Mesenchymal stem cell (in vitro differentiated cells and primary cell): Measurements from ENCODE around the gene NR3C2.
A peak's percentile ranks its signal among the peaks of the same experiment; 100 is the strongest.

ENCODE experiments used
- DNase-seq: peaks from one replicate; pipeline ENCODE4 v3.0.0-alpha.2; 2013
- H2AFZ ChIP-seq: one replicate; pipeline ENCODE4 v1.6.1; 2013; ENCODE audit warnings: low read depth, mild to moderate bottlenecking, control low read depth, inconsistent platforms, low read length, moderate library complexity
- H2AK5ac ChIP-seq: 2 replicates; pipeline ENCODE4 v1.6.1; 2013; ENCODE audit warnings: low read length, moderate library complexity, mild to moderate bottlenecking, inconsistent platforms; ENCODE audit not compliant: severe bottlenecking
- H2BK120ac ChIP-seq: one replicate; pipeline ENCODE4 v1.6.1; 2013; ENCODE audit warnings: low read depth, mild to moderate bottlenecking, inconsistent platforms, low read length, moderate library complexity
- H2BK12ac ChIP-seq, 2 experiments: one replicate each; pipeline ENCODE4 v1.6.1; 2013; ENCODE audit warnings: inconsistent platforms in 2 of 2, low read length in 2 of 2, mild to moderate bottlenecking in 2 of 2, moderate library complexity in 2 of 2, control low read depth in 1 of 2
- H2BK15ac ChIP-seq: one replicate; pipeline ENCODE4 v1.6.1; 2013; ENCODE audit warnings: mild to moderate bottlenecking, low read depth, inconsistent platforms; ENCODE audit not compliant: poor library complexity, severe bottlenecking
- H2BK5ac ChIP-seq: 2 replicates; pipeline ENCODE4 v1.6.1; 2013; ENCODE audit warnings: low read depth, mild to moderate bottlenecking, low read length, control low read depth, inconsistent platforms; ENCODE audit not compliant: poor library complexity, severe bottlenecking
- H3K14ac ChIP-seq, 2 experiments: one replicate each; pipeline ENCODE4 v1.6.1; 2013; ENCODE audit warnings: inconsistent platforms in 2 of 2, low read length in 2 of 2, control low read depth in 1 of 2, mild to moderate bottlenecking in 1 of 2, moderate library complexity in 1 of 2
- H3K18ac ChIP-seq, 2 experiments: one replicate each; pipeline ENCODE4 v1.6.1; 2013; ENCODE audit warnings: inconsistent platforms in 2 of 2, low read length in 2 of 2, control low read depth in 1 of 2, low read depth in 1 of 2, mild to moderate bottlenecking in 1 of 2
- H3K23ac ChIP-seq, 2 experiments: one replicate each; pipeline ENCODE4 v1.6.1; 2013; ENCODE audit warnings: inconsistent platforms in 2 of 2, low read length in 2 of 2, mild to moderate bottlenecking in 2 of 2, moderate library complexity in 2 of 2, control low read depth in 1 of 2
- H3K27ac ChIP-seq: 2 replicates; pipeline ENCODE4 v1.5.1; 2013; ENCODE audit warnings: mild to moderate bottlenecking, moderate library complexity, low read length, control low read depth, inconsistent platforms; ENCODE audit not compliant: poor library complexity, severe bottlenecking
- H3K27me3 ChIP-seq, 2 experiments: 2 replicates each; pipeline versions ENCODE4 v1.6.1 to v1.7.0; 2013; ENCODE audit warnings: low read length in 2 of 2, mild to moderate bottlenecking in 2 of 2, moderate library complexity in 2 of 2, control low read depth in 1 of 2, inconsistent platforms in 1 of 2; ENCODE audit not compliant: control insufficient read depth in 1 of 2, insufficient read depth in 1 of 2
- H3K36me3 ChIP-seq, 2 experiments: 2 replicates each; pipeline versions ENCODE4 v1.6.1 to v1.7.0; 2013; ENCODE audit warnings: low read length in 2 of 2, control low read depth in 1 of 2, inconsistent platforms in 1 of 2, low read depth in 1 of 2, mild to moderate bottlenecking in 1 of 2; ENCODE audit not compliant: insufficient read depth in 2 of 2, control insufficient read depth in 1 of 2
- H3K4ac ChIP-seq, 2 experiments: one replicate each; pipeline ENCODE4 v1.6.1; 2013; ENCODE audit warnings: inconsistent platforms in 2 of 2, low read length in 2 of 2, mild to moderate bottlenecking in 2 of 2, moderate library complexity in 2 of 2, control low read depth in 1 of 2, low read depth in 1 of 2
- H3K4me1 ChIP-seq: 2 replicates; pipeline ENCODE4 v1.6.1; 2013; ENCODE audit warnings: low read depth, low read length, control low read depth; ENCODE audit not compliant: control insufficient read depth, insufficient read depth
- H3K4me2 ChIP-seq: 2 replicates; pipeline ENCODE4 v1.6.1; 2013; ENCODE audit warnings: low read length, mild to moderate bottlenecking, inconsistent platforms; ENCODE audit not compliant: poor library complexity, severe bottlenecking
- H3K4me3 ChIP-seq, 2 experiments: 2 replicates each; pipeline versions ENCODE4 v1.5.1 to v1.7.0; 2013; ENCODE audit warnings: low read length in 2 of 2, mild to moderate bottlenecking in 2 of 2, control low read depth in 1 of 2, low read depth in 1 of 2; ENCODE audit not compliant: insufficient read depth in 1 of 2
- H3K79me1 ChIP-seq: replicated peaks from 2 replicates; pipeline ENCODE4 v1.6.1; 2013; ENCODE audit warnings: mild to moderate bottlenecking, control low read depth, low read length, inconsistent platforms; ENCODE audit not compliant: poor library complexity, severe bottlenecking
- H3K9ac ChIP-seq: 2 replicates; pipeline ENCODE4 v1.7.0; 2013; ENCODE audit warnings: mild to moderate bottlenecking, low read length, moderate library complexity
- H3K9me3 ChIP-seq: 2 replicates; pipeline ENCODE4 v1.7.0; 2013; ENCODE audit warnings: mild to moderate bottlenecking, low read length; ENCODE audit not compliant: control insufficient read depth
- H4K8ac ChIP-seq: one replicate; pipeline ENCODE4 v1.6.1; 2013; ENCODE audit warnings: inconsistent platforms, mild to moderate bottlenecking, low read length, moderate library complexity
- H4K91ac ChIP-seq: one replicate; pipeline ENCODE4 v1.6.1; 2013; ENCODE audit warnings: mild to moderate bottlenecking, low read length, inconsistent platforms
- WGBS: methylation state at CpG from one replicate; pipeline ENCODE4 v1.1.7; 2013; ENCODE audit warnings: mixed read lengths; 5-methylcytosine and 5-hydroxymethylcytosine counted together

NR3C2 gene

DNA sequence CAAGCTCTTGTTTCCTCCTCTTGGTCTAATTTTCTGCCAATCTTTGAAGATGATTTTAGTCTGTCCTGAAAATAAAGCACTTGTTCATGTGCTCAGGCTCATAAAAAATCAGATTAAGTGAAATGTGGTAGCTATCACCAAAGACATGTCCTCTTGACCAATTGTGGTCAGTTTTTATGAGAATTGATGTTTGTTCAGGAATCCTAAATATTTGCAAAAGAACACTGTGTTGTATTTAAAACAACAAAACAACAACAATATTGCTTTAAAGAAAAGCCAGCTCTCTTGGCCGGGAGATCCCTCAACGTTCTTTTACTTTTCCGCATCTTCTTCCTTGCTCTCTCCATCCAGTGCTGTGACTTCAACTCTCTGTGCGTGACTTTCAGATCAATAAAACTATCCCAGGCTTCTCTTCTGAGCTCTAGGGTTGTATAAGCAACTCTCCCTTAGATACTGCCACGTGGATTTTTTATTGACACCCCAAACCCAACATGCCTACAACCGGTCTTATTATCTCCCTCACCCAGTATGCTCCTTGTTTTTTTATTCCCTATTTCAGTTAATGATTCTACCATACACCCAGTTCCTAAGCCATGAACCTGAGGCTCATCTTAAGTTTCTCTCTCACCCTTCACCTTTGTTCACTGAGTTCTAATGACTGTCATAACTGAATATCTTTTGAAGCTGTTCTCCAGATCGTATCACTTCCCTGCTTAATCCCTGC lies 400.4 kb downstream of the NR3C2 start:
- H3K14ac ChIP-seq, result no peak overlapping the region
- 92% methylated on average over 7 of the region's 7 CpGs for WGBS

DNA sequence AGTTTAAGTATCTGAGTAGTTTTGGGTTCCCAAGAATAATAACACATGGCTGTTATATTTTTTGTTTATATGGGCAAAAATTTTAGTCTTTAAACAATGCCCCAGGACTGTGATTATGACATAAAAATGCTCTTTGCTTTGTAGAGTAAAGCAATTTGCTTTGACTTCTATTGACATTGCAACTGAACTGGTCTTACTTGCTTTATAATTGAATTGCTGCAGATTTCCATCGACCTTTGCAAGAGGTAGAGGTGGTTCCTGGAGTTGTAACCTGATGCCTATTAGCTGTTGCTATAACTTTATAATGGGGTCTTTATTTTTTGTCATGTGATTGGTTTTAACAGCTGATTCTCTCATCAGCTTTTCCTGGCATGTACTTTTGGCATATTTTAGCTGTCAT lies 407.4 kb downstream of the NR3C2 start:
- Histone ChIP-seq H3K18ac (no peak overlapping the region), H3K79me1 (peaks cover 19% of the 10 kb centered on the region), H3K4me3 (no peak overlapping the region), H2AFZ (no peak overlapping the region), H3K4me2 (no peak overlapping the region), H3K4ac (no peak overlapping the region), H4K91ac (no peak overlapping the region), H2BK120ac (no peak overlapping the region), H3K23ac (no peak overlapping the region), H3K9me3 (no peaks in the 10 kb centered on the region), H3K36me3 (peaks cover 0 to 11% of the 10 kb centered on the region in 2 experiments), H2BK15ac (no peak overlapping the region), H3K9ac (no peak overlapping the region), H2AK5ac (no peak overlapping the region), H2BK12ac (no peak overlapping the region), H3K27me3 (no peaks in the 10 kb centered on the region), H3K27ac (no peak overlapping the region), H4K8ac (no peak overlapping the region), H3K4me1 (no peaks in the 10 kb centered on the region), H2BK5ac (no peak overlapping the region), H3K14ac (no peak overlapping the region)
- WGBS, result 84% methylated on average over 1 of the region's 1 CpG
- no peak for DNase-seq

More for the DNA sequence above, 400.4 kb downstream of the NR3C2 start:
- H3K4me1 ChIP-seq, result peaks cover 2% of the 10 kb centered on the region
- H3K9ac ChIP-seq, result no peak overlapping the region
- H2BK15ac ChIP-seq, result no peak overlapping the region
- no peak overlapping the region for H4K91ac ChIP-seq
- no peak overlapping the region for H2BK5ac ChIP-seq
- H3K27me3 ChIP-seq, result no peaks in the 10 kb centered on the region
- no peak overlapping the region for H3K4me3 ChIP-seq
- no peak overlapping the region for H3K18ac ChIP-seq
- H3K79me1 ChIP-seq, result peaks cover 31% of the 10 kb centered on the region
- H3K4me2 ChIP-seq, result no peak overlapping the region
- H2BK12ac ChIP-seq, result no peak overlapping the region
- H2BK120ac ChIP-seq, result no peak overlapping the region
- H3K23ac ChIP-seq, result no peak overlapping the region
- H2AK5ac ChIP-seq, result no peak overlapping the region
- H4K8ac ChIP-seq, result no peak overlapping the region
- H3K27ac ChIP-seq, result no peak overlapping the region
- H3K4ac ChIP-seq, result no peak overlapping the region
- peaks cover 1 to 13% of the 10 kb centered on the region in 2 experiments for H3K36me3 ChIP-seq
- H3K9me3 ChIP-seq, result no peaks in the 10 kb centered on the region
- DNase-seq, result no peak
- H2AFZ ChIP-seq, result no peak overlapping the region

DNA sequence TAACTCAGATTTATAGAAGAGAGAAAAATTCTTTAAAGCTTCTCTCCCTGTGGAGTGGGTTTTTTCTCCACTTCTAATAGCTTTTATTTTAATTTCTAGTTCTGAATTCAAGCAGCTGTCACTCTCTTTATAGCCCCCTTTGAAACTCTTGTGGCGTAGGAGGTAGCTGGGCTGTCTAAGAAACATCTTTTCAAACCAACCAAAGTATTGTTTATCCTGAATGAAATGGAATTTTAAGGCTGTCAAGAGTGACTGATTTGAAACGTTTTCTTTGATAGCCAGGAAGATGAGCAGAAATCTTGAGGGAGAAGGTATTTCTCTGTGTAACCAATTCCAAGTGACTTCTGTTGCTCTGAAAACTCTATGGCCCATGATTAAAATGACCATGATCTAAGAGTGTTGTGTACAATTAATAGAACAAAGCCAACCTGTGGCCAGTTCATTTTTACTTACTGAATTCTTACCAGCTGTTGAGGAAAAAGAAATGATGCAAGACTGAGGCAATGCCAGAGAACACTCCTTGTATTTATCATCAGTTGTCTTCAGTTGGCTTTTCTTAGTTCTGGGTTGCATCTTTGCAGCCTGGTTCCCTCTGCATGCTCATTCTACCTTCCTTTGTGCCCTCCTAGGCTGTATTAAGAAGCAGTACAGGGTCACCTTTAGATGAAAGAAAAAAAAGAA lies 411.9 kb downstream of the NR3C2 start:
- 76% methylated on average over 1 of the region's 2 CpGs for WGBS
- Histone ChIP-seq H4K8ac (no peak overlapping the region), H2AK5ac (no peak overlapping the region)

DNA sequence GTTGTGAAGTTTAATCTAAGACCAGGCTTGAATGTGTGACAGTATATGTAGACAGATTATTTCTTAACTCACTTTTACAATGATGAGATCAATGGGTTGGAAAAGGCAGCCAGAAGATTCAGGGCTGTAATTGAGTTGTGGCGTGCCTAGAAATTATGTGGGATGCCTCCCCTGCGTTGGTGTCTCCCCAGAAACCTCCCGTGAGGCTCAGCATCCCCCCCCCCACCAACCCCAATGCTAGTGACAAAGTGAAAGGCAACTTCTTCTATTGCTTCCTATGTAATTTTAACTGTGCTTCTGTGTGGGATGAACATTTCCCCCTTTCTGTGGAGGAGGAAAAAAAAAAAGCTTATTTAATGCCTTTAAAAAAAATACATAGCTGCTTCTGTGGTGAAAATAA lies 412.4 kb downstream of the NR3C2 start:
- Histone ChIP-seq H4K8ac (no peak overlapping the region), H3K4ac (no peak overlapping the region), H2BK120ac (no peak overlapping the region), H4K91ac (no peak overlapping the region), H2BK15ac (no peak overlapping the region), H3K9ac (no peak overlapping the region), H3K36me3 (peaks cover 0 to 14% of the 10 kb centered on the region in 2 experiments), H2AK5ac (no peak overlapping the region), H3K79me1 (peaks cover 14% of the 10 kb centered on the region), H3K18ac (no peak overlapping the region), H3K27me3 (no peaks in the 10 kb centered on the region), H3K14ac (no peak overlapping the region), H3K27ac (no peak overlapping the region), H3K9me3 (no peaks in the 10 kb centered on the region), H2AFZ (no peak overlapping the region), H3K4me2 (no peak overlapping the region), H3K4me3 (no peak overlapping the region), H2BK5ac (no peak overlapping the region), H3K23ac (no peak overlapping the region), H3K4me1 (no peaks in the 10 kb centered on the region), H2BK12ac (no peak overlapping the region)
- 100% methylated on average over 1 of the region's 3 CpGs for WGBS
- no peak for DNase-seq

More for the DNA sequence above, 411.9 kb downstream of the NR3C2 start:
- Histone ChIP-seq H2BK12ac (no peak overlapping the region), H4K91ac (no peak overlapping the region), H3K9me3 (no peaks in the 10 kb centered on the region), H2BK15ac (no peak overlapping the region), H3K4me1 (no peaks in the 10 kb centered on the region), H2BK120ac (no peak overlapping the region), H3K4me3 (no peak overlapping the region), H2AFZ (no peak overlapping the region), H3K23ac (no peak overlapping the region), H3K14ac (no peak overlapping the region), H3K79me1 (peaks cover 14% of the 10 kb centered on the region), H3K4ac (no peak overlapping the region), H3K4me2 (no peak overlapping the region), H3K18ac (no peak overlapping the region), H3K27me3 (no peaks in the 10 kb centered on the region), H3K27ac (no peak overlapping the region), H3K9ac (no peak overlapping the region), H3K36me3 (peaks cover 0 to 14% of the 10 kb centered on the region in 2 experiments), H2BK5ac (no peak overlapping the region)
- peak; percentile 76 for DNase-seq
